OCI-LY7 (cell line): Measurements from ENCODE around the gene C6orf15. TPM values are rescaled to one million over a fixed set of nuclear protein-coding genes. Genes with fewer than 3 reads are reported as not detected.

Experiments
- BruUV-seq: library from RNA; stranded (reverse); fragments of 400-500 nt; replicated peaks from 2 replicates; lab custom pipeline; 2021; lab: Mats Ljungman, UMichigan
- CTCF ChIA-PET: fragments of 300-600 bp; sonication (Branson Sonifier 250); formaldehyde crosslinking; loops from one replicate; lab custom pipeline; 2022; ENCODE audit warnings: antibody characterized with exemption; ENCODE audit not compliant: unreplicated experiment; lab: Charles Lee
- POLR2A ChIA-PET: fragments of 300-600 bp; sonication (Branson Sonifier 250); formaldehyde crosslinking; loops from one replicate; lab custom pipeline; 2022; ENCODE audit warnings: antibody characterized with exemption; lab: Charles Lee
- DNase-seq: peaks from one replicate; pipeline ENCODE4 v3.0.0-alpha.2; 2015; ENCODE audit warnings: low spot score
- H2AFZ ChIP-seq: fragments of 200-600 bp; sonication (generic), shearing (Covaris generic); 2 replicates; pipeline ENCODE4 v1.6.1; 2014; ENCODE audit warnings: mild to moderate bottlenecking, antibody characterized with exemption, low read length, moderate library complexity
- H3K27ac ChIP-seq: fragments of 200-600 bp; sonication (generic); 2 replicates; pipeline ENCODE4 v1.5.1; 2014; ENCODE audit warnings: mixed run types, low read depth, mild to moderate bottlenecking, moderate library complexity, low read length, inconsistent platforms; ENCODE audit not compliant: poor library complexity, severe bottlenecking
- H3K36me3 ChIP-seq: fragments of 200-600 bp; sonication (generic); 2 replicates; pipeline ENCODE4 v1.6.1; 2014; ENCODE audit warnings: mild to moderate bottlenecking, antibody characterized with exemption, low read length, moderate library complexity, mixed read lengths; ENCODE audit not compliant: insufficient read depth
- H3K4me1 ChIP-seq: fragments of 200-600 bp; sonication (generic); 2 replicates; pipeline ENCODE4 v1.5.1; 2014; ENCODE audit warnings: mild to moderate bottlenecking, low read length; ENCODE audit not compliant: insufficient read depth, poor library complexity, severe bottlenecking
- H3K4me2 ChIP-seq: fragments of 200-600 bp; sonication (generic); 2 replicates; pipeline ENCODE4 v1.6.1; 2014; ENCODE audit warnings: mild to moderate bottlenecking, low read length
- H3K4me3 ChIP-seq: fragments of 200-600 bp; sonication (generic); 2 replicates; pipeline ENCODE4 v1.5.1; 2014; ENCODE audit warnings: mild to moderate bottlenecking, low read depth, low read length; ENCODE audit not compliant: poor library complexity, severe bottlenecking
- H3K79me2 ChIP-seq: fragments of 200-600 bp; sonication (generic); 2 replicates; pipeline ENCODE4 v1.6.1; 2016; ENCODE audit warnings: low read depth, mild to moderate bottlenecking, low read length, moderate library complexity, mixed read lengths; ENCODE audit not compliant: insufficient read depth
- H3K9me2 ChIP-seq: fragments of 200-600 bp; sonication (generic); 2 replicates; pipeline ENCODE4 v1.6.1; 2016; ENCODE audit warnings: mild to moderate bottlenecking, low read length, mixed read lengths; ENCODE audit not compliant: insufficient read depth
- H3K9me3 ChIP-seq: fragments of 200-600 bp; sonication (generic); 2 replicates; pipeline ENCODE4 v1.6.1; 2014; ENCODE audit warnings: mild to moderate bottlenecking, mixed run types, low read length, mixed read lengths
- H4K20me1 ChIP-seq: fragments of 200-600 bp; sonication (generic); 2 replicates; pipeline ENCODE4 v1.6.1; 2014; ENCODE audit warnings: mild to moderate bottlenecking, antibody characterized with exemption, low read length, moderate library complexity, mixed read lengths; ENCODE audit not compliant: insufficient read depth
- EZH2phosphoT487 ChIP-seq: fragments of 200-600 bp; sonication (generic); IDR thresholded peaks from 2 replicates; pipeline ENCODE4 v1.6.1; 2018; ENCODE audit warnings: low read depth, borderline replicate concordance, mild to moderate bottlenecking, mixed run types, antibody characterized with exemption, low read length, moderate library complexity, mixed read lengths
- intact Hi-C: fragments of 100-400 bp; cut with micrococcal nuclease; formaldehyde crosslinking; loops from one replicate; pipeline ENCODE4 v1.10.0; 2022; ENCODE audit not compliant: unreplicated experiment
- total RNA-seq, 2 experiments: library from RNA; depleted of rRNA in 1 of 2; stranded (reverse); fragments of >200 nt in 1 of 2; shearing (Covaris generic) in 1 of 2; gene quantifications; 2 replicates each; pipeline ENCODE4 v1.2.3, GENCODE V29; 2014 to 2022
- TF ChIP-seq, protein P1 (sequence below): fragments of 200-600 bp; sonication (generic); conservative IDR thresholded peaks from 2 replicates; pipeline ENCODE4 v1.5.1; 2014; ENCODE audit warnings: mild to moderate bottlenecking, antibody characterized with exemption, low read length, moderate library complexity, mixed read lengths

Gene C6orf15
- total RNA-seq, 2 experiments from 2014 or later, result not detected

DNA sequence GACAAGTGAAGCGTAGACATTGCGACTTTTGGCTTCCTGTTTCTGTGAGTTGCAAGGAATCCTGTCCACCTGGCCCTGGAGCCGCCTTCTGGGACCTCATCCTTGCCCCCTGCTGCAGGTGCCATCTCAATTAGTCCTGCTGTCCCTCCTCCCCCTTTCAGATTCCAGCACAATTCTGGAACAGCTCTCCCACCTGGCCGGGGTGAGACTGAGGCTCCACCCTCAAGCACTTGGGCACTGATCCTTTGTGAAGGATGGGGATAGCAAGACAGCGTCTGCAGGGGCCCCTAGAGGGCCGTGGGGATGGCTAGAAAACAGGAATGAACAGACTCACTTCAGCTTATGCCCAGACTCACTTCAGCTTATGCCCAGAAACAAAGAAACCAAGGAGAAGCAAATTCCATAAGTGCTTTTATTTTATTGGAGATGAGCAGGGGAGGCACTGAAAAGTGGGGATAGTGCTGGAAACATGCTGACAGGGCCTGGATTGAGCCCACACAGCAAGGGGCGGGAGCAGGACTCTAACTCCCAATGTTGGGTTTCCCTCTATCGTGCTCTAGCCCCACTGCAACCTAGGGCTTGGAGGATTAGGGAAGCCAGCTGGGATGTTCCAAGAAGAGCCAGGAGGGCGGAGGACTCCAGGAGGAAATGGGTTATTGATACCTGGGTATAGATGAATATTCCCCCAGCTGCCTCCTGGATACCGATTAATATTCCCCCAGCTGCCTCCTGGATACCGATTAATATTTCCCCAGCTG lies 1.4 kb downstream of the C6orf15 start:
- no peaks in the 10 kb centered on the region for H3K4me1 ChIP-seq
- no TSS peak for BruUV-seq
- TF ChIP-seq, protein P1, sequence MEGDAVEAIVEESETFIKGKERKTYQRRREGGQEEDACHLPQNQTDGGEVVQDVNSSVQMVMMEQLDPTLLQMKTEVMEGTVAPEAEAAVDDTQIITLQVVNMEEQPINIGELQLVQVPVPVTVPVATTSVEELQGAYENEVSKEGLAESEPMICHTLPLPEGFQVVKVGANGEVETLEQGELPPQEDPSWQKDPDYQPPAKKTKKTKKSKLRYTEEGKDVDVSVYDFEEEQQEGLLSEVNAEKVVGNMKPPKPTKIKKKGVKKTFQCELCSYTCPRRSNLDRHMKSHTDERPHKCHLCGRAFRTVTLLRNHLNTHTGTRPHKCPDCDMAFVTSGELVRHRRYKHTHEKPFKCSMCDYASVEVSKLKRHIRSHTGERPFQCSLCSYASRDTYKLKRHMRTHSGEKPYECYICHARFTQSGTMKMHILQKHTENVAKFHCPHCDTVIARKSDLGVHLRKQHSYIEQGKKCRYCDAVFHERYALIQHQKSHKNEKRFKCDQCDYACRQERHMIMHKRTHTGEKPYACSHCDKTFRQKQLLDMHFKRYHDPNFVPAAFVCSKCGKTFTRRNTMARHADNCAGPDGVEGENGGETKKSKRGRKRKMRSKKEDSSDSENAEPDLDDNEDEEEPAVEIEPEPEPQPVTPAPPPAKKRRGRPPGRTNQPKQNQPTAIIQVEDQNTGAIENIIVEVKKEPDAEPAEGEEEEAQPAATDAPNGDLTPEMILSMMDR, result no peak
- TF ChIP-seq EZH2phosphoT487, result no peak

DNA sequence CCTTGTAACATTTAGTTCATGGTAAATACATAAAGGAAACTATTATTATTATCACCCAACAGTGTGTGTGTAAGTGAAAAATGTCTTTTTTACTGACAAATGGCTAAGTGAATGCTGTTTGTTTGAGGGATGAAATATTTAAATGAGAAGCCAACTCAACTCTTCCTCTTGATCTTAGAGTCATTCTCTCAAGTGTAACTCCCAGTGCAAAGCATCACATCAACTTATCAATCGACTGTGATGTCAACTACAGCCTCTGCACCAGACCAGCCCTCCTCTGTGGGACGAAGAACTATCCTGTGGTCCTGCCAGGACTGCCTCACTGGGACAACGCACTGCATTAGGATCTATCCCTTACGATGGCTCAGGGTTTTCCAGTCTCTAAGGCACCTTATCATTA lies 5.3 kb downstream of the C6orf15 start:
- no peaks in the 10 kb centered on the region for H3K36me3 ChIP-seq
- H3K79me2 ChIP-seq, result no peaks in the 10 kb centered on the region
- H3K4me1 ChIP-seq, result no peaks in the 10 kb centered on the region
- ChIA-PET CTCF (no interaction called here), POLR2A (no interaction called here)
- intact Hi-C loops, result no loop called here
- H3K27ac ChIP-seq, result no peak overlapping the region
- no peaks in the 10 kb centered on the region for H4K20me1 ChIP-seq
- no peaks in the 10 kb centered on the region for H3K9me2 ChIP-seq
- no peak overlapping the region for H3K4me2 ChIP-seq
- no peak overlapping the region for H3K4me3 ChIP-seq
- H3K9me3 ChIP-seq, result no peaks in the 10 kb centered on the region
- BruUV-seq, result no TSS peak
- TF ChIP-seq, protein P1, result no peak
- no peak for TF ChIP-seq EZH2phosphoT487
- DNase-seq, result no peak
- no peak overlapping the region for H2AFZ ChIP-seq

More for the DNA sequence above, 1.4 kb downstream of the C6orf15 start:
- Histone ChIP-seq H3K36me3 (no peaks in the 10 kb centered on the region), H3K4me2 (no peak overlapping the region), H3K9me3 (no peaks in the 10 kb centered on the region), H3K9me2 (no peaks in the 10 kb centered on the region), H2AFZ (no peak overlapping the region), H3K79me2 (no peaks in the 10 kb centered on the region), H3K4me3 (no peak overlapping the region), H3K27ac (no peak overlapping the region), H4K20me1 (no peaks in the 10 kb centered on the region)
- intact Hi-C loops, result no loop called here
- CTCF ChIA-PET, result no interaction called here
- POLR2A ChIA-PET, result no interaction called here
- no peak for DNase-seq

DNA sequence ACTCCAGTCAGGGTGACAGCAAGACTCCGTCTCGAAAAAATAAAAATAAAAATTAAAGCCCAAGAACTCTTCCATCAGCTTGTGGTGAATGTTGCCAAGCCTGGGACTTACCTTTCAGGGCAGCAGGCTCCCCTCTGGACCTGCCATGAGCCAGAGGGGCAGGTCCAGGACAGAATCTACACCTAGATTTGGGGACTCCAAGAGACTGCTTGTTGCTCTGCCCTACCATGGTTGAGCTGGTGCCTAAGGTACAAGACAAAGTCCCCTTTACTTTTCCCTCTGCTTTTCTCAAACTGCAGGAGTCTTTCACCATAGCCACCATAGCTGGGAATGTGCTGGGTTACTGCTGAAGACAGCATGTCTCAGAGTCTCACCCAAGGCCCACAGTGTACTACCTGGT lies 9.2 kb downstream of the C6orf15 start:
- H3K27ac ChIP-seq, result no peak overlapping the region
- ChIA-PET CTCF (no interaction called here), POLR2A (no interaction called here)
- H2AFZ ChIP-seq, result no peak overlapping the region
- no peak for DNase-seq
- H3K9me2 ChIP-seq, result no peaks in the 10 kb centered on the region
- no peaks in the 10 kb centered on the region for H3K9me3 ChIP-seq
- H3K4me1 ChIP-seq, result no peaks in the 10 kb centered on the region
- TF ChIP-seq, protein P1, result no peak
- no peak for TF ChIP-seq EZH2phosphoT487
- no TSS peak for BruUV-seq
- intact Hi-C loops, result no loop called here
- H3K4me3 ChIP-seq, result no peak overlapping the region
- H3K36me3 ChIP-seq, result no peaks in the 10 kb centered on the region
- no peaks in the 10 kb centered on the region for H4K20me1 ChIP-seq
- no peak overlapping the region for H3K4me2 ChIP-seq
- no peaks in the 10 kb centered on the region for H3K79me2 ChIP-seq
